Colonic mucosa (tissue), 4 donors: ENCODE data around the gene SPTLC3. TPM values are rescaled to one million over a fixed set of nuclear protein-coding genes. Genes with fewer than 3 reads are reported as not detected.

Source experiments
- DNase-seq: peaks from one replicate; pipeline ENCODE4 v3.0.0-alpha.2; 2020
- H3K27ac ChIP-seq: fragments of 200-600 bp; one replicate; pipeline ENCODE4 v1.8.0; 2021
- H3K27me3 ChIP-seq: fragments of 200-600 bp; one replicate; pipeline ENCODE4 v1.8.0; 2021
- H3K36me3 ChIP-seq: fragments of 200-600 bp; one replicate; pipeline ENCODE4 v1.8.0; 2021
- H3K4me1 ChIP-seq: fragments of 200-600 bp; one replicate; pipeline ENCODE4 v1.8.0; 2021; ENCODE audit warnings: mild to moderate bottlenecking
- H3K4me3 ChIP-seq: fragments of 200-600 bp; one replicate; pipeline ENCODE4 v1.8.0; 2021
- H3K9ac ChIP-seq, 2 donors: one replicate each; pipeline ENCODE4 v1.7.0; 2013; ENCODE audit warnings: control low read depth in 2 of 2, low read depth in 2 of 2, low read length in 2 of 2
- H3K9me3 ChIP-seq: fragments of 200-600 bp; one replicate; pipeline ENCODE4 v1.8.0; 2021
- intact Hi-C: fragments of 100-400 bp; cut with DNase I; formaldehyde crosslinking; loops from one replicate; pipeline ENCODE4 v1.14.1; 2022
- total RNA-seq, 2 donors: library from RNA; stranded (reverse); fragmentation: NEBNext Ultra II Directional in 1 of 2; extraction: Animal tissue kit (Norgen Biotek cat#: 25700) in 1 of 2; gene quantifications; one replicate each; pipeline ENCODE4 v1.2.1, GENCODE V29; 2021
- TF ChIP-seq, protein P1 (sequence below): fragments of 200-600 bp; IDR thresholded peaks from one replicate; pipeline ENCODE4 v1.8.0; 2022; ENCODE audit warnings: antibody characterized with exemption, mild to moderate bottlenecking
- donor health status: healthy.
- donor health status: DM: no; HTN: no; CAD: no.
- donor health status: DM: no; HTN: no; CAD: no.

The SPTLC3 gene
- total RNA-seq, 2 donors from 2014 or later = 7.0 to 12.5 TPM

DNA sequence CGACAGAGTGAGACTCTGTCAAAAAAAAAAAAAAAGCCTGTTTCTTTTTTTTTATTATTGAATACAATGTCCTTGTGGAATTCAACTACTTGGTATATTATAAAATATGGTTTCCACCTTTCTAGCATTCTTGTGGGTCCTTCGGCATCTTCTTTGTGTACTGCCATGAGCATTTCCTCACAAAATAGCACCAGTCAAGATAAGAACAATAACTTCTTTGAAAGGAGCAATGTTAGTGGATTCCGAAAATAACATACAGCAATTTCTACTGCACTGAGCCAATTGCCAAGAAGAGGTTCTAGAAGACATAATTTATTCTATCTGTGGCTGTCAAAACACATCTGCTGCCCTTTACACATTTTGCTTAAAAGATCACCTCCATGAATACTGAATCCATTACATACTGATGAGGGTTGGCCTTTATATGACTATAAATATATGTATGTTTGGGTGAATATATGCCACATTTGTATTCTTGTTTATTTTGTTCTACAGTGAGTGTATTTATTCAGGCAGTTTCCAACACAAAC is 19.1 kb upstream of the SPTLC3 start:
- Histone ChIP-seq H3K36me3 (no peaks in the 10 kb centered on the region), H3K4me1 (no peaks in the 10 kb centered on the region), H3K9ac (no peak overlapping the region), H3K4me3 (no peak overlapping the region), H3K27ac (no peak overlapping the region), H3K27me3 (no peaks in the 10 kb centered on the region), H3K9me3 (no peaks in the 10 kb centered on the region)
- TF ChIP-seq, protein P1, sequence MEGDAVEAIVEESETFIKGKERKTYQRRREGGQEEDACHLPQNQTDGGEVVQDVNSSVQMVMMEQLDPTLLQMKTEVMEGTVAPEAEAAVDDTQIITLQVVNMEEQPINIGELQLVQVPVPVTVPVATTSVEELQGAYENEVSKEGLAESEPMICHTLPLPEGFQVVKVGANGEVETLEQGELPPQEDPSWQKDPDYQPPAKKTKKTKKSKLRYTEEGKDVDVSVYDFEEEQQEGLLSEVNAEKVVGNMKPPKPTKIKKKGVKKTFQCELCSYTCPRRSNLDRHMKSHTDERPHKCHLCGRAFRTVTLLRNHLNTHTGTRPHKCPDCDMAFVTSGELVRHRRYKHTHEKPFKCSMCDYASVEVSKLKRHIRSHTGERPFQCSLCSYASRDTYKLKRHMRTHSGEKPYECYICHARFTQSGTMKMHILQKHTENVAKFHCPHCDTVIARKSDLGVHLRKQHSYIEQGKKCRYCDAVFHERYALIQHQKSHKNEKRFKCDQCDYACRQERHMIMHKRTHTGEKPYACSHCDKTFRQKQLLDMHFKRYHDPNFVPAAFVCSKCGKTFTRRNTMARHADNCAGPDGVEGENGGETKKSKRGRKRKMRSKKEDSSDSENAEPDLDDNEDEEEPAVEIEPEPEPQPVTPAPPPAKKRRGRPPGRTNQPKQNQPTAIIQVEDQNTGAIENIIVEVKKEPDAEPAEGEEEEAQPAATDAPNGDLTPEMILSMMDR = no peak
- no peak for DNase-seq
- intact Hi-C loops = no loop called here

DNA sequence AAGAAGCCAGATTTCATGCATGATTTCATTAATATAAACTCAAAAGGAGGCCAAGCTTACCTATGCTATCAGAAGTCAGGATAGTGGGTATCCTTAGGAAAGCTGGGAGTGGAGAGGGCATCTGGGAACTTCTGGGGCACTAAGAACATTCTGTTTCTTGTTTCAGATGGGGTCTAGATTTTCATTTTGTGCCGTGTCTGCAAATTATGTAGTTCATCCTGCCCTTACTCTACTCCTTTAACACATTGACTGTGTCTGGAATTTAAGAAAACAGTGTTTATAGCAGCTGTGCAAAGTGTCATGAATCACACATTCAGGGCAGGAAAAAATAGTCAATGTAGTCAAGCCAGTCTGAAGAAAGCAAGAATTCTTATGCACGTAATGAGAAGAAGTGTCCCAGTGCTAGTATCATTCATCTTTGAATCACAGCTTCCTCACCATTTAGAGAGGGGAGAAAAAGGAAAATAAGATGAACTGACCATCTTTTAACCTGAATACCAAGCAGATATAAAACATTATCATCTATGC is 11.6 kb upstream of the SPTLC3 start:
- no peaks in the 10 kb centered on the region for H3K4me1 ChIP-seq
- no peak for DNase-seq
- H3K9ac ChIP-seq = no peak overlapping the region
- TF ChIP-seq, protein P1 = no peak
- intact Hi-C loops = no loop called here
- H3K4me3 ChIP-seq = no peak overlapping the region
- no peaks in the 10 kb centered on the region for H3K9me3 ChIP-seq
- H3K27ac ChIP-seq = no peak overlapping the region
- H3K36me3 ChIP-seq = no peaks in the 10 kb centered on the region
- H3K27me3 ChIP-seq = no peaks in the 10 kb centered on the region

DNA sequence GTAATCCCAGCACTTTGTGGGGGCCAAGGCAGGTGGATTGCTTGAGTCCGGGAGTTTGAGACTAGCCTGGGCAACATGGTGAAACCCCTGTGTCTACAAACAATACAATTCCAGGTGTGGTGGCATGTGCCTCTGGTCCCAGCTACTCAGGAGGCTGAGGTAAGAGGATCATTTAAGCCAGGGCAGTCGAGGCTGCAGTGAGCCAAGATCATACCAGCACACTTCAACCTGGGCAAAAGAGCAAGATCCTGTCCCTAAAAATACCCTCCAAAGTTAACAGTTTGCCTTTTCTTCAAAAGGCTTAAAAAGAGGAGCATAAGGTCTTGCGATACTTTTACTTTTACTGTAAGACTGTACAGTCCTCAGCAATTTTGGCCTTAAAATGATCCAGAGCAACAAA is 10.7 kb upstream of the SPTLC3 start:
- Histone ChIP-seq H3K9me3 (no peaks in the 10 kb centered on the region), H3K9ac (no peak overlapping the region), H3K4me1 (no peaks in the 10 kb centered on the region), H3K27ac (no peak overlapping the region), H3K36me3 (no peaks in the 10 kb centered on the region), H3K4me3 (no peak overlapping the region), H3K27me3 (no peaks in the 10 kb centered on the region)
- intact Hi-C loops = no loop called here
- TF ChIP-seq, protein P1 = no peak
- DNase-seq = no peak

DNA sequence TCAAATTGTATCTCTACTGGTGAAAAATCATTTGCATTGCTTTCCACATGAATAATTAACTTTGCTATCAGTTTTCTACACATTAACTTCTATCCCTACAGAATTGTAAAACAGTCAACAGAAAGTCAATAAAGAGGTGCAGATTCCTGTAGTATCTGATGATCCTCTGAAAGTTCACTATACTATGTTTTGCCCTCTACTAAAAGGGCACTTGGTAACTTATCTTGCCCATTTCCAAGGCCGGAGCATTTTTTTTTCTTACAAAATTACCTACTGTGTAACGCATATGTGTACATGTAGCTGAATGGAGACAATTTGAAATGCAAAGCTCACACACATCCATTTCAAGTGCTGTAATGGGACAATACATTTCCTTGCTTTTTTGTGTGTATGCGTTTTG is 9.6 kb upstream of the SPTLC3 start:
- intact Hi-C loops = no loop called here
- DNase-seq = no peak
- no peak overlapping the region for H3K27ac ChIP-seq
- no peaks in the 10 kb centered on the region for H3K9me3 ChIP-seq
- H3K36me3 ChIP-seq = no peaks in the 10 kb centered on the region
- no peaks in the 10 kb centered on the region for H3K27me3 ChIP-seq
- H3K4me3 ChIP-seq = no peak overlapping the region
- no peak overlapping the region for H3K9ac ChIP-seq
- TF ChIP-seq, protein P1 = no peak
- no peaks in the 10 kb centered on the region for H3K4me1 ChIP-seq

DNA sequence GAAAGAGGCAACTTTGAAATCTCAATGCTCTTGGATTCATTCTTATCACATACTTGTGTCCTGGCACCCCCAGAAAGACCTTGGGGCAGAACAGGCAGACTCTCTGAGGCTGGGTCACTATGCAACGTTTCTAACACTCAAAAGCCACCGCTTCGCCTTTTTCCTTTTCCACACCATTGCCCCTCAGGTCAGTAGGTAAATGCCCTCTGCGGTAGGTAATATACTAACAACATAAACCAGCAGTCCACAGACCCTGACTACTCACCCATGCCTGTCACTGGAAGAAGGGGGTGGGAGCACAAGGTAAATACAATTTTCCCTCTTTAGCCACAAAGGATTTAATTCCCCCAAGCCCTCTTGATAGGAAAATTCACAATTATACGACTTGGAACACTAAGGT is 6.5 kb upstream of the SPTLC3 start:
- H3K9ac ChIP-seq = no peak overlapping the region
- DNase-seq = no peak
- H3K9me3 ChIP-seq = no peaks in the 10 kb centered on the region
- TF ChIP-seq, protein P1 = no peak
- H3K27ac ChIP-seq = no peak overlapping the region
- no peaks in the 10 kb centered on the region for H3K27me3 ChIP-seq
- H3K4me1 ChIP-seq = no peaks in the 10 kb centered on the region
- intact Hi-C loops = no loop called here
- H3K4me3 ChIP-seq = no peak overlapping the region
- H3K36me3 ChIP-seq = no peaks in the 10 kb centered on the region
